MCF 10A (cell line): ENCODE results near the gene CCHCR1. TPM values are rescaled to one million over a fixed set of nuclear protein-coding genes. Genes with fewer than 3 reads are reported as not detected.

ENCODE experiments used
- BruUV-seq: library from RNA; stranded (reverse); fragments of 400-500 nt; replicated peaks from 2 replicates; lab custom pipeline; 2021; lab: Mats Ljungman, UMichigan
- CTCF ChIA-PET: fragments of 300-600 bp; sonication (Branson Sonifier 250); formaldehyde crosslinking; extraction: SDS; loops from one replicate; lab custom pipeline; 2021; ENCODE audit warnings: antibody characterized with exemption, inconsistent platforms; lab: Yijun Ruan, JAX
- POLR2A ChIA-PET: fragments of 300-600, 350-650 bp; sonication (Branson Sonifier 250); formaldehyde crosslinking; extraction: SDS; loops from one replicate; lab custom pipeline; 2020; ENCODE audit warnings: antibody characterized with exemption, inconsistent platforms; lab: Yijun Ruan, JAX
- DNase-seq: peaks from one replicate; pipeline ENCODE4 v3.0.0-alpha.2; 2018; ENCODE audit not compliant: unreplicated experiment
- H3K27ac Mint-ChIP-seq: one replicate; pipeline ENCODE4 v1.8.0; 2022; ENCODE audit warnings: mild to moderate bottlenecking, low read depth, mixed read lengths; ENCODE audit not compliant: unreplicated experiment
- H3K27me3 Mint-ChIP-seq: one replicate; pipeline ENCODE4 v1.8.0; 2022; ENCODE audit warnings: mixed read lengths; ENCODE audit not compliant: insufficient read depth, unreplicated experiment
- H3K36me3 Mint-ChIP-seq: one replicate; pipeline ENCODE4 v1.8.0; 2022; ENCODE audit warnings: mild to moderate bottlenecking, moderate library complexity, mixed read lengths; ENCODE audit not compliant: insufficient read depth, unreplicated experiment
- H3K4me1 Mint-ChIP-seq: one replicate; pipeline ENCODE4 v1.8.0; 2022; ENCODE audit warnings: mixed read lengths; ENCODE audit not compliant: insufficient read depth, unreplicated experiment
- H3K4me3 Mint-ChIP-seq: one replicate; pipeline ENCODE4 v1.8.0; 2022; ENCODE audit warnings: mild to moderate bottlenecking, moderate library complexity, mixed read lengths; ENCODE audit not compliant: unreplicated experiment
- H3K9me3 Mint-ChIP-seq: one replicate; pipeline ENCODE4 v1.8.0; 2022; ENCODE audit warnings: mixed read lengths; ENCODE audit not compliant: unreplicated experiment
- CTCF ChIP-seq: fragments of 200-600 bp; IDR thresholded peaks from one replicate; pipeline ENCODE4 v1.8.0; 2022; ENCODE audit warnings: antibody characterized with exemption, mild to moderate bottlenecking; ENCODE audit not compliant: unreplicated experiment
- intact Hi-C: fragments of 100-400 bp; cut with micrococcal nuclease; formaldehyde crosslinking; loops from 2 replicates; pipeline ENCODE4 v1.14.1; 2022
- total RNA-seq: library from RNA; stranded (reverse); gene quantifications from 2 replicates; pipeline ENCODE4 v1.2.3, GENCODE V29; 2022

CCHCR1 gene
- total RNA-seq, 1 experiment from 2014 or later = 18.4 TPM

GRCh38 chr6:31129130-31129529 is 28.5 kb downstream of the CCHCR1 start:
- intact Hi-C loops = loop anchor here (5.0 kb wide), 1 partner anchor 42 kb away; no protein-coding TSS in a partner anchor
- H3K27ac Mint-ChIP-seq = no peak overlapping the region
- no peaks in the 10 kb centered on the region for H3K27me3 Mint-ChIP-seq
- H3K36me3 Mint-ChIP-seq = peaks cover 18% of the 10 kb centered on the region
- H3K4me3 Mint-ChIP-seq = no peak overlapping the region
- BruUV-seq = no TSS peak
- H3K4me1 Mint-ChIP-seq = peaks cover 29% of the 10 kb centered on the region
- H3K9me3 Mint-ChIP-seq = no peaks in the 10 kb centered on the region
- CTCF ChIA-PET = interaction anchor here (0.5 to 3.4 kb wide), 27 partner anchors 10 to 292 kb away, joined by 3 to 15 read pairs (median 3); partner anchors contain the start of genes PSORS1C2 and TCF19
- TF ChIP-seq CTCF = no peak
- POLR2A ChIA-PET = interaction anchor here (1.2 kb wide), 1 partner anchor 14 kb away, joined by 4 read pairs; the partner anchor contains the start of gene PSORS1C1
- DNase-seq = no peak

- peaks cover 38% of the 10 kb centered on the region for H3K4me1 Mint-ChIP-seq
- no peak overlapping the region for H3K4me3 Mint-ChIP-seq
- ChIA-PET POLR2A (interaction anchor here (1.2 to 5.1 kb wide), 2 partner anchors 13 kb away, joined by 4 to 60 read pairs; partner anchors contain the start of gene PSORS1C1), CTCF (interaction anchor here (0.6 to 4.5 kb wide), 27 partner anchors 9 to 271 kb away, joined by 3 to 43 read pairs (median 3); partner anchors contain the start of gene PSORS1C2)
- TF ChIP-seq CTCF = peak; percentile 88
- intact Hi-C loops = loop anchor here (5.0 kb wide), 1 partner anchor 41 kb away; no protein-coding TSS in a partner anchor
- peak; percentile 72 for DNase-seq
- BruUV-seq = no TSS peak
- H3K9me3 Mint-ChIP-seq = no peaks in the 10 kb centered on the region
- H3K36me3 Mint-ChIP-seq = peaks cover 18% of the 10 kb centered on the region
- H3K27ac Mint-ChIP-seq = peak overlapping the region; percentile 82
- H3K27me3 Mint-ChIP-seq = no peaks in the 10 kb centered on the region
Observed at GRCh38 chr6:31128093-31128676, 29.4 kb downstream of the CCHCR1 start.

- ChIA-PET POLR2A (interaction anchor here (0.7 to 5.1 kb wide), 6 partner anchors 11 to 801 kb away, joined by 3 to 60 read pairs (median 4); partner anchors contain the start of genes IER3 and PSORS1C1), CTCF (interaction anchor here (0.6 to 4.5 kb wide), 13 partner anchors 9 to 317 kb away, joined by 3 to 43 read pairs (median 4); partner anchors contain the start of gene PSORS1C1)
- peak overlapping the region; percentile 55 for H3K27ac Mint-ChIP-seq
- H3K36me3 Mint-ChIP-seq = peaks cover 18% of the 10 kb centered on the region
- intact Hi-C loops = loop anchor here (5.0 kb wide), 1 partner anchor 39 kb away; no protein-coding TSS in a partner anchor
- H3K4me3 Mint-ChIP-seq = no peak overlapping the region
- no peak for TF ChIP-seq CTCF
- H3K4me1 Mint-ChIP-seq = peaks cover 47% of the 10 kb centered on the region
- no peak for DNase-seq
- H3K27me3 Mint-ChIP-seq = no peaks in the 10 kb centered on the region
- TSS peak; percentile 11 for BruUV-seq
- no peaks in the 10 kb centered on the region for H3K9me3 Mint-ChIP-seq
Observed at GRCh38 chr6:31126396-31127175, 31.0 kb downstream of the CCHCR1 start.
